ENCODE results near the gene CAMK2N2.

CAMK2N2 gene

GRCh38 chr3:184259878-184260723 lies 1.3 kb downstream of the CAMK2N2 start:
- TF ChIP-seq POLR2A (IDR thresholded peaks at IDR 0.05; ENCODE audit: low read length) (no peak), GATA1 (IDR thresholded peaks at IDR 0.05; ENCODE audit: low read depth, low read length) (no peak)

GRCh38 chr3:184259396-184259877 lies 1.9 kb downstream of the CAMK2N2 start:
- DNase-seq, result no peak
- TF ChIP-seq POLR2A (IDR thresholded peaks at IDR 0.05; ENCODE audit: low read length) (no peak), GATA1 (IDR thresholded peaks at IDR 0.05; ENCODE audit: low read depth, low read length) (no peak)

More at GRCh38 chr3:184259878-184260723, 1.3 kb downstream of the CAMK2N2 start:
- DNase-seq, result peak; percentile 49 to 64

- no peak for TF ChIP-seq GATA1 (IDR thresholded peaks at IDR 0.05; ENCODE audit: low read depth, low read length)
- no peak for TF ChIP-seq POLR2A (IDR thresholded peaks at IDR 0.05; ENCODE audit: low read length)
- no peak for DNase-seq
Measured at GRCh38 chr3:184258926-184259325, 2.4 kb downstream of the CAMK2N2 start.

- TF ChIP-seq GATA1 (IDR thresholded peaks at IDR 0.05; ENCODE audit: low read depth, low read length), result no peak
- TF ChIP-seq POLR2A (IDR thresholded peaks at IDR 0.05; ENCODE audit: low read length), result no peak
- no peak for DNase-seq
Measured at GRCh38 chr3:184257083-184257915, 4.1 kb downstream of the CAMK2N2 start.

GRCh38 chr3:184255291-184256039 lies 5.9 kb downstream of the CAMK2N2 start:
- DNase-seq, result no peak

GRCh38 chr3:184250167-184250828 lies 11.1 kb downstream of the CAMK2N2 start:
- TF ChIP-seq POLR2A (IDR thresholded peaks at IDR 0.05; ENCODE audit: low read length) (no peak), GATA1 (IDR thresholded peaks at IDR 0.05; ENCODE audit: low read depth, low read length) (no peak)

More at GRCh38 chr3:184255291-184256039, 5.9 kb downstream of the CAMK2N2 start:
- no peak for TF ChIP-seq GATA1 (IDR thresholded peaks at IDR 0.05; ENCODE audit: low read depth, low read length)
- TF ChIP-seq POLR2A (IDR thresholded peaks at IDR 0.05; ENCODE audit: low read length), result no peak

GRCh38 chr3:184249412-184250166 lies 11.8 kb downstream of the CAMK2N2 start, which contains the start of gene EEF1AKMT4:
Gene EEF1AKMT4, plus strand, starts transcription at chr3:184249672. Its CDS starts 23 bp downstream, at chr3:184249695.
- TF ChIP-seq POLR2A (IDR thresholded peaks at IDR 0.05; ENCODE audit: low read length) (peak; percentile 32), GATA1 (IDR thresholded peaks at IDR 0.05; ENCODE audit: low read depth, low read length) (no peak)
- DNase-seq, result peak; percentile 99

More at GRCh38 chr3:184250167-184250828, 11.1 kb downstream of the CAMK2N2 start:
- DNase-seq, result peak; percentile 90 to 94

- DNase-seq, result peak; percentile 94 to 96
- TF ChIP-seq POLR2A (IDR thresholded peaks at IDR 0.05; ENCODE audit: low read length), result peak; percentile 79
- no peak for TF ChIP-seq GATA1 (IDR thresholded peaks at IDR 0.05; ENCODE audit: low read depth, low read length)
Measured at GRCh38 chr3:184248454-184249411, 12.6 kb downstream of the CAMK2N2 start, which contains the start of gene ALG3. Gene ALG3, minus strand, starts transcription at chr3:184248962. Its CDS starts 22 bp downstream, at chr3:184248940.

- TF ChIP-seq GATA1 (IDR thresholded peaks at IDR 0.05; ENCODE audit: low read depth, low read length) (no peak), POLR2A (IDR thresholded peaks at IDR 0.05; ENCODE audit: low read length) (no peak)
- DNase-seq, result no peak
Measured at GRCh38 chr3:184242297-184242685, 19.1 kb downstream of the CAMK2N2 start.

GRCh38 chr3:184241447-184242296 lies 19.7 kb downstream of the CAMK2N2 start:
- no peak for TF ChIP-seq POLR2A (IDR thresholded peaks at IDR 0.05; ENCODE audit: low read length)
- no peak for TF ChIP-seq GATA1 (IDR thresholded peaks at IDR 0.05; ENCODE audit: low read depth, low read length)
- DNase-seq, result peak; percentile 57 to 68

Measured in erythroblast (primary cell).